Gastroesophageal sphincter (tissue), 4 donors: ENCODE results near the gene BIRC2. TPM values are rescaled to one million over a fixed set of nuclear protein-coding genes. Genes with fewer than 3 reads are reported as not detected.
"Not testable (repeated sequence)": the region's sequence is repeated elsewhere in the genome, so short reads cannot be mapped to it uniquely, and the experiment has no call there.

Experiments used
- ATAC-seq: fragments of 150-250 bp; one replicate; pipeline ENCODE4 v1.9.1; 2016; ENCODE audit warnings: mild to moderate bottlenecking, moderate library complexity
- H3K27ac ChIP-seq, 4 donors: fragments of 200-600 bp; sonication (generic) in 3 of 4; 1 replicate in 3 of 4; 2 replicates in 1 of 4; pipeline ENCODE4 v1.5.1; 2016 to 2019
- H3K27me3 ChIP-seq: fragments of 200-600 bp; sonication (generic); one replicate; pipeline ENCODE4 v1.5.1; 2019
- H3K36me3 ChIP-seq, 2 donors: fragments of 200-600 bp; sonication (generic); one replicate each; pipeline ENCODE4 v1.5.1; 2019; ENCODE audit warnings: control low read depth in 1 of 2
- H3K4me1 ChIP-seq, 3 donors: fragments of 200-600 bp; sonication (generic); 1 replicate in 2 of 3; 2 replicates in 1 of 3; pipeline ENCODE4 v1.5.1; 2016 to 2019; ENCODE audit warnings: control low read depth in 2 of 3
- H3K4me3 ChIP-seq, 2 donors: fragments of 200-600 bp; sonication (generic); one replicate each; pipeline ENCODE4 v1.5.1; 2019; ENCODE audit warnings: mild to moderate bottlenecking in 1 of 2, moderate library complexity in 1 of 2
- H3K9me3 ChIP-seq, 3 donors: fragments of 200-600 bp; sonication (generic); one replicate each; pipeline ENCODE4 v1.5.1; 2017 to 2019; ENCODE audit warnings: control low read depth in 2 of 3
- EP300 ChIP-seq: sonication (generic); formaldehyde crosslinking; IDR thresholded peaks from one replicate; pipeline ENCODE4 v1.6.1; 2017; ENCODE audit warnings: antibody characterized with exemption, mild to moderate bottlenecking
- POLR2A ChIP-seq, 2 donors: fragments of 450-650 bp; IDR thresholded peaks; one replicate each; pipeline ENCODE4 v1.6.1; 2017; ENCODE audit warnings: antibody characterized with exemption in 2 of 2, mild to moderate bottlenecking in 2 of 2, moderate library complexity in 1 of 2
- POLR2AphosphoS5 ChIP-seq: sonication (generic); formaldehyde crosslinking; IDR thresholded peaks from one replicate; pipeline ENCODE4 v1.6.1; 2017; ENCODE audit warnings: antibody characterized with exemption
- WGBS, 2 donors: methylation state at CpG; one replicate each; pipeline ENCODE4 v1.1.5; 2018; ENCODE audit warnings: low coverage in 1 of 2; 5-methylcytosine and 5-hydroxymethylcytosine counted together
- total RNA-seq, 4 donors: library from RNA; depleted of rRNA; stranded (reverse); fragments of >200 nt; gene quantifications; one replicate each; pipeline ENCODE4 v1.1.0, GENCODE V29; 2016
- TF ChIP-seq, protein P1 (sequence below), 4 experiments: fragments of 200-600 bp in 2 of 4; fragments of 450-650 bp in 2 of 4; sonication (generic) in 1 of 4; IDR thresholded peaks; one replicate each; pipeline ENCODE4 v1.5.1; 2017 to 2019; ENCODE audit warnings: antibody characterized with exemption in 4 of 4, mild to moderate bottlenecking in 2 of 4, moderate library complexity in 2 of 4

Gene BIRC2
- 10 to 100 TPM; 22.4 to 58.2 (median 34.0) TPM for total RNA-seq

DNA sequence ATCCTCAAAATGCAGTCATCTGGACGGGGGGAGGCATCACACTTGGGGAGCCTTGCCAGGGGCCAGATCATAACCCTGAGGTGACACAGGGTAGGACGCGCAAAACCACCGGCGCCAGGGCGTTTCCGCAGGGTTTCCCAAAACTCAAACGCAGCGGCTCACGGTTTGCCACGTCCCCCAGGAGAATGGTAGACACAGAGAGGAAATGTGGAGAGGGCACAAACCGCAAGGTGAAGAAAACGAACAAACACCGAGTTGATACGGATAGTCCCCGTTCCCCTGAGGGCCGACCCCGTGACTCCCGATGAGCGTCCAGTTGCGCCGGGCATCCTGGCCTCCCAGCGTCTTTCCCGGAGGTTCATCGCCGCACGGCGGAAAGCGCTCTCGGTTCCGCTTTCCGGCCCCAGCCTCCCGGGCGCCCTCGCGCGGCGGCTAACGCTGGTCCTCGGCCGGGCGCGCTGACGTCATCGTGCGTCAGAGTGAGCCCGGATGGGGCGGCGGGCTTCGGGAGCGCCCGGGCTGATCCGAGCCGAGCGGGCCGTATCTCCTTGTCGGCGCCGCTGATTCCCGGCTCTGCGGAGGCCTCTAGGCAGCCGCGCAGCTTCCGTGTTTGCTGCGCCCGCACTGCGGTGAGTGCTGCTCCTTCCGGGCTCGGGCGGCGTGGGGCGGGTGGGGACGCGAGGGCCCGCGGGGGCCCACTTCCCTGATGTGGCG lies at the start of gene BIRC2:
BIRC2 (plus strand) TSS at position 467 of the 714 bp plus-strand sequence. CDS start 2,641 bp downstream, outside the sequence.
- Histone ChIP-seq H3K9me3 (no peaks in the 10 kb centered on the region), H3K4me3 (peak within 1 kb of the TSS; percentile 76 to 79), H3K27me3 (no peaks in the 10 kb centered on the region), H3K36me3 (peaks cover 0 to 13% of the 10 kb centered on the region in 2 donors), H3K4me1 (peaks cover 6 to 43% (median 19%) of the 10 kb centered on the region in 3 donors), H3K27ac (peak within 1 kb of the TSS; percentile 97 to 100 (median 98))
- ATAC-seq: peak; percentile 96
- TF ChIP-seq POLR2A (IDR thresholded peaks at IDR 0.05) (peak; percentile 91 to 92), EP300 (no peak), POLR2AphosphoS5 (peak; percentile 90)
- TF ChIP-seq, protein P1, sequence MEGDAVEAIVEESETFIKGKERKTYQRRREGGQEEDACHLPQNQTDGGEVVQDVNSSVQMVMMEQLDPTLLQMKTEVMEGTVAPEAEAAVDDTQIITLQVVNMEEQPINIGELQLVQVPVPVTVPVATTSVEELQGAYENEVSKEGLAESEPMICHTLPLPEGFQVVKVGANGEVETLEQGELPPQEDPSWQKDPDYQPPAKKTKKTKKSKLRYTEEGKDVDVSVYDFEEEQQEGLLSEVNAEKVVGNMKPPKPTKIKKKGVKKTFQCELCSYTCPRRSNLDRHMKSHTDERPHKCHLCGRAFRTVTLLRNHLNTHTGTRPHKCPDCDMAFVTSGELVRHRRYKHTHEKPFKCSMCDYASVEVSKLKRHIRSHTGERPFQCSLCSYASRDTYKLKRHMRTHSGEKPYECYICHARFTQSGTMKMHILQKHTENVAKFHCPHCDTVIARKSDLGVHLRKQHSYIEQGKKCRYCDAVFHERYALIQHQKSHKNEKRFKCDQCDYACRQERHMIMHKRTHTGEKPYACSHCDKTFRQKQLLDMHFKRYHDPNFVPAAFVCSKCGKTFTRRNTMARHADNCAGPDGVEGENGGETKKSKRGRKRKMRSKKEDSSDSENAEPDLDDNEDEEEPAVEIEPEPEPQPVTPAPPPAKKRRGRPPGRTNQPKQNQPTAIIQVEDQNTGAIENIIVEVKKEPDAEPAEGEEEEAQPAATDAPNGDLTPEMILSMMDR (IDR thresholded peaks at IDR 0.05): peak; percentile 40 to 94 (median 86)
- WGBS, 2 donors: 0% methylated on average over 1 to 8 of the region's 77 CpGs

DNA sequence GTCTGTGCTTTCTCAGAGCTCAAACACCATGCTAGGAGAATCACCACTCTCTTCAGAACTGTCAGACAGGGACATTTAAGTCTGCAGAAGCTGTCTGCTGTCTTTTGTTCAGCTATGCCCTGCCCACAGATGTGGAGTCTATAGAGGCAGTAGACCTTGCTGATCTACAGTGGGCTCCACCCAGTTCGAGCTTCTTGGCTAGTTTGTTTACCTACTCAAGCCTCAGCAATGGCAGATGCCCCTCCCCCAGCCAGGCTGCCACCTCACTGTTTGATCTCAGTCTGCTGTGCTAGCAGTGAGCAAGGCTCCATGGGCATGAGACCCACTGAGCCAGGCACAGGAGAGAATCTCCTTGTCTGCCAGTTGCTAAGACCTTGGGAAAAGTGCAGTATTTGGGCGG lies 46.2 kb upstream of the BIRC2 start:
- no CpG with 5 or more reads among the region's 2 CpGs for WGBS, 2 donors
- not testable (repeated sequence) for H3K9me3 ChIP-seq

DNA sequence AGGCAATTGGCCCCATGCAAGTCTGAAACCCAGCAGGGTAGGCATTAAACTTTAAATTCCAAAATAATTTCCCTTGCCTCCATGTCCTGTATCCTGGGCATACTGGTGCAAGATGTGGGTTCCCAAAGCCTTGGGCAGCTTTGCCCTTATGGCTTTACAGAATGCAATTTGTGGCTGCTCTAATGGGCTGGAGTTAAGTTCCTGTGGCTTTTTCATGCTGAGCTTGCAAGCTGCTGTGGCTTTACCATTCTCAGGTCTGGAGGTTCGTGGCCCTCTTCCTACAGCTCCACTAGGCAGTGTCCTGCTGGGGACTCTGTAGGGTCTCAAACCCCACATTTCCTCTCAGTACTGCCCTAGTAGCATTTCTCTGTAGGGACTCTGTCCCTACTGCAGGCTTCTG lies 44.8 kb upstream of the BIRC2 start:
- peaks cover 0 to 9% (median 0%) of the 10 kb centered on the region in 3 donors for H3K9me3 ChIP-seq
- H3K4me1 ChIP-seq: no peaks in the 10 kb centered on the region
- no peak overlapping the region for H3K4me3 ChIP-seq
- H3K27me3 ChIP-seq: no peaks in the 10 kb centered on the region
- no peak for ATAC-seq
- no CpG with 5 or more reads among the region's 1 CpG for WGBS, 2 donors
- no peak for TF ChIP-seq POLR2A (IDR thresholded peaks at IDR 0.05)
- TF ChIP-seq POLR2AphosphoS5: no peak
- TF ChIP-seq, protein P1 (IDR thresholded peaks at IDR 0.05): no peak
- no peak for TF ChIP-seq EP300
- H3K36me3 ChIP-seq: no peaks in the 10 kb centered on the region
- H3K27ac ChIP-seq: no peak overlapping the region

More for the DNA sequence above, 46.2 kb upstream of the BIRC2 start:
- H3K4me1 ChIP-seq, H3K4me3 ChIP-seq, ATAC-seq, H3K27ac ChIP-seq, H3K27me3 ChIP-seq, H3K36me3 ChIP-seq: not testable (repeated sequence)

DNA sequence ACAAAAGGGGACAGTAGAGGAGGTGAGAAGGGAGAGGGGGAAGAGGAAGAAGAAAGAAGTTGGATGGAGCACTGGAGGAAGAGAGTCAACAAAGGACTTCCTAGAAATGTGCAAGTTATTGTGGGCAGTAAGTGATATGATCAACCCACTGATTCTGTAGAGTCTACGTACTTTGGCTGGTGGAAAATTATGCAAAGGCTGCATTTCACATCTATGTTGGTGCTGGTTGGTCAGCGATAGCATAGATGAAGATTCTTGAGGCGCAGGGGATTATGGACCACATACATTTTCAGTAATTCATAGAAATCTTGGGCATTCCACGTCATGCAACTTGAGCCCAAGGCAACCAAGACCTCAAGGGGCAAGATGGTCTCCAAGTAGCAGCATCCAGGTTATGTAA lies 42.3 kb upstream of the BIRC2 start:
- no peak for ATAC-seq
- 86 to 100% methylated on average over 2 of the region's 4 CpGs for WGBS, 2 donors
- Histone ChIP-seq H3K9me3 (peaks cover 0 to 9% (median 0%) of the 10 kb centered on the region in 3 donors), H3K36me3 (no peaks in the 10 kb centered on the region), H3K4me3 (no peak overlapping the region), H3K4me1 (no peaks in the 10 kb centered on the region), H3K27ac (no peak overlapping the region), H3K27me3 (no peaks in the 10 kb centered on the region)
- no peak for TF ChIP-seq EP300

DNA sequence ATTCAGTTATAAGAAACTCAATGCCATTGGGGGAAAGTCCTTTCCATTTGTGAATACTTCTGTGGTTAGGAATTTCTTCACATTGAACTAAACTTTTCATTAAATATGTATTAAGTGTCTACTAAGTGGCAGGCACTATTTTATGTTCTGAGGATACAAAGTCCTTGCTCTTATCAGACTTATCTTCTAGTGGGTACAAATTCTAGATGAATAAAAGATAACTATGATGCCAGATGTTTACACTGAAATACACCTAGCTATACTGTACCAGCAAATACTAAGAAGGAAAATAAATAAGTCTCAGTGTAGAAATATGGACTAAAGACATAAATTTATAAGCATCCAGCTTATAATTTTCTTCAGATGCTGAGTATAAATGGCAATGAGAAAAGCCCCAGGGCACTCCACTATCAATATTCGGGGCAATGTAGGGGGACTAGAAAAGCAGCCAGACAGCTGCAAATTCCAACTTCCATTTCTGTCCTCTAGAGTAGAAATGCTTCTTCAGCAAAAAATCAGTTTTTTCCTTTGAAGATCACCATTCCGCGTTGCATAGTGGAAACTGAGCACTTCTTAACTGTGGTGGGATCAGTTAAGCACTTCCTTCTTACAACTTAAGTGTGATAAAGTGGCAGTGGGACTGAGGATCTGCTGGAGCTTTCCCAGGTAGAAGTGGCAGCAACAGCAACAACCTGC lies 41.5 kb upstream of the BIRC2 start:
- Histone ChIP-seq H3K9me3 (peaks cover 0 to 9% (median 0%) of the 10 kb centered on the region in 3 donors), H3K27ac (no peak overlapping the region), H3K27me3 (no peaks in the 10 kb centered on the region), H3K4me3 (no peak overlapping the region), H3K4me1 (no peaks in the 10 kb centered on the region), H3K36me3 (no peaks in the 10 kb centered on the region)
- no peak for ATAC-seq
- TF ChIP-seq EP300: no peak
- TF ChIP-seq POLR2AphosphoS5: no peak
- 71 to 89% methylated on average over 1 to 3 of the region's 3 CpGs for WGBS, 2 donors

DNA sequence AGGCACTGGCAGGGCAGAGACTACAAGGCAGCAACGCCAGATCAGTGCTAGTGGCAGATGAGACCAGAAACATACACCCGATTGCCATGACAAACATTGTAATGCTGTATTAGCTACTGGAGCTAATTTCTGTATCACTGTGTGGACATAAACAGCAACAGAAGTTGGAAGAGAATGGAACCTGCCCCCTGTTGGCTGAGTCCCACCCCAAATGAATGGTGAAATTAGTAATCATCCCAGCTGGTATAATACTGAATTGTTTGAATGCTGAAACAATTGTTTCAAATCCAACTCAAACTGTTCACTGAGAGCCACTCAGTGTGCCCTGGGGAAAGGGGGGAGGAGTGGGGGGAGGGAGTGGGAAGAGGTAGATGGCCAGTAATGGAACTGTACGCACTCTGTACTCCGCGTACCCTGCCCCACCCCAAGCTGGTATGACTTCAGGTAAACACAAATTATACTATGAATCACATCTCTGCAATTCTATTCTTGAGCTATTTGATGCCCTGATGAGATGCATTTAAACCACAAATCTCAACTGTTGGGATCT lies 40.9 kb upstream of the BIRC2 start:
- Histone ChIP-seq H3K36me3 (no peaks in the 10 kb centered on the region), H3K4me3 (no peak overlapping the region), H3K4me1 (no peaks in the 10 kb centered on the region), H3K27me3 (no peaks in the 10 kb centered on the region), H3K27ac (no peak overlapping the region), H3K9me3 (peaks cover 0 to 9% (median 0%) of the 10 kb centered on the region in 3 donors)
- WGBS, 2 donors: 79 to 92% methylated on average over 3 to 5 of the region's 5 CpGs
- no peak for TF ChIP-seq POLR2A (IDR thresholded peaks at IDR 0.05)
- TF ChIP-seq EP300: no peak
- no peak for TF ChIP-seq POLR2AphosphoS5
- TF ChIP-seq, protein P1 (IDR thresholded peaks at IDR 0.05): no peak
- ATAC-seq: no peak
